Fibroblast of pulmonary artery (primary cell): ENCODE data around the gene PTPRM.

Source experiments
- DNase-seq: peaks from one replicate; pipeline ENCODE4 v3.0.0-alpha.2; 2010; ENCODE audit warnings: low read depth
- H3K4me3 ChIP-seq: replicated peaks from 2 replicates; pipeline ENCODE4 v1.5.1; 2011; ENCODE audit warnings: low read depth, mild to moderate bottlenecking, control low read depth, low read length, moderate library complexity
- TF ChIP-seq, protein P1 (sequence below): IDR thresholded peaks from 2 replicates; pipeline ENCODE4 v1.5.1; 2011; ENCODE audit warnings: mild to moderate bottlenecking, control low read depth, low read length, inconsistent platforms; ENCODE audit errors: missing control alignments

PTPRM gene

DNA sequence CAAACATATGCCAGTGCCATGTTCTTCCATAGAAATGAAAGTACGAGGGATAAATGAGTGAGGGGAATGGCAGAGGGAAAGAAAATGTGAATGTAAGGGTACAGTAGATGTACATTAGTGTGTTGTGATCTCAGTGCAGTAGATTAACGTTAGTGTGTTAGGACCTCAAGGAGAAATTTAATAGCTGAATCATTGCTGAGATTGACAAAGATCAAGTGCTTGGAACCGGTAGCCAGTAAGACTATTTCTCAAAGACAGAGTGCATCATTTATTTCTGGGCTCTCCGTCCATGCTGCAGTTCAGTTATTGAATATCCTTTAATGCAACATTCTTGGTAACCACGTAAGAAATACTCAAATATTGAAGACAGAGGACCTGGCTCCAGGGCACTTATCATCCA lies 246.0 kb downstream of the PTPRM start:
- TF ChIP-seq, protein P1, sequence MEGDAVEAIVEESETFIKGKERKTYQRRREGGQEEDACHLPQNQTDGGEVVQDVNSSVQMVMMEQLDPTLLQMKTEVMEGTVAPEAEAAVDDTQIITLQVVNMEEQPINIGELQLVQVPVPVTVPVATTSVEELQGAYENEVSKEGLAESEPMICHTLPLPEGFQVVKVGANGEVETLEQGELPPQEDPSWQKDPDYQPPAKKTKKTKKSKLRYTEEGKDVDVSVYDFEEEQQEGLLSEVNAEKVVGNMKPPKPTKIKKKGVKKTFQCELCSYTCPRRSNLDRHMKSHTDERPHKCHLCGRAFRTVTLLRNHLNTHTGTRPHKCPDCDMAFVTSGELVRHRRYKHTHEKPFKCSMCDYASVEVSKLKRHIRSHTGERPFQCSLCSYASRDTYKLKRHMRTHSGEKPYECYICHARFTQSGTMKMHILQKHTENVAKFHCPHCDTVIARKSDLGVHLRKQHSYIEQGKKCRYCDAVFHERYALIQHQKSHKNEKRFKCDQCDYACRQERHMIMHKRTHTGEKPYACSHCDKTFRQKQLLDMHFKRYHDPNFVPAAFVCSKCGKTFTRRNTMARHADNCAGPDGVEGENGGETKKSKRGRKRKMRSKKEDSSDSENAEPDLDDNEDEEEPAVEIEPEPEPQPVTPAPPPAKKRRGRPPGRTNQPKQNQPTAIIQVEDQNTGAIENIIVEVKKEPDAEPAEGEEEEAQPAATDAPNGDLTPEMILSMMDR = no peak
- no peak for DNase-seq
- no peak overlapping the region for H3K4me3 ChIP-seq

DNA sequence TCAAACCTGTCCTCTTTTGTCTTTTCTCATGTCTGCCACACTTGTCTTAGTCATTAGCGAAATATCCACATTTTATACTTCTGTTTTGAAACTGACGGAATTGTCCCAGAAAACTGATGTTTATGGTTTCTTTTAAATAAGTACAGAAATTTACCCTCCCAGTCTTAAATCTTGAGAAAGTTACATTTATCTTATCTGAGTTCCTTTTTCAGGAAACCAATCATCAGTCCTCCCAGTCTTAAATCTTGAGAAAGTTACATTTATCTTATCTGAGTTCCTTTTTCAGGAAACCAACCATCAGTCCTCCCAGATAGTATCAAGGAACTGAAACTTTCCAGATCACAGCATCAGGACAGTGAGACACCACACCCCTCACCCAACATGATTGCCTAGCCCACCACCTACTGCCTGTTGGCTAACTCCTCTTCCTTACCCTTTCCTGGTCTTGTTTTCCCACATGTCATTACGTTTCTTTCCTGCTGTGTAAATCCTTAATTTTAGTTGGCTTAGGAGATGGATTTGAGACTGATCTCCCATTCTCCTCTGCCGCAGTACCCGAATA lies 247.7 kb downstream of the PTPRM start:
- no peak overlapping the region for H3K4me3 ChIP-seq
- TF ChIP-seq, protein P1 = no peak
- DNase-seq = peak; percentile 18

DNA sequence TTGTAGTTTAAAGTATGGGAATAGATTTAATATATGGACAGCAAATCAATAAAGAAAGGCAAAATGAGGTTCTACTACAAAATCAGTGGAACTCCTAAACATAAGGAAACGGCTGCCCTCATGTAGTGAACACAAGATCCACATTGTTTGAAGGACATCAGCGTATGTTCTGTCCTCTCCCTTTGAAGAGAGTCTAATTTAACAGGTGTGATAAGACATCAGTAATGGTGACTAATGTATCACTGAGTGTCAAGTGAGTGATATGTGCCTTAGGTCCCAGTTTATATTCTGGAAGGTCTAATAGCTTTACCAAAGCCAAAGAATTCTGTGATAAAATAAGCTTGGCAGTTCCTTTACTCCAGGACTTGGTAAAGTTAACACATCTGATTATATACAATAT lies 248.7 kb downstream of the PTPRM start:
- no peak overlapping the region for H3K4me3 ChIP-seq
- DNase-seq = no peak
- TF ChIP-seq, protein P1 = no peak

DNA sequence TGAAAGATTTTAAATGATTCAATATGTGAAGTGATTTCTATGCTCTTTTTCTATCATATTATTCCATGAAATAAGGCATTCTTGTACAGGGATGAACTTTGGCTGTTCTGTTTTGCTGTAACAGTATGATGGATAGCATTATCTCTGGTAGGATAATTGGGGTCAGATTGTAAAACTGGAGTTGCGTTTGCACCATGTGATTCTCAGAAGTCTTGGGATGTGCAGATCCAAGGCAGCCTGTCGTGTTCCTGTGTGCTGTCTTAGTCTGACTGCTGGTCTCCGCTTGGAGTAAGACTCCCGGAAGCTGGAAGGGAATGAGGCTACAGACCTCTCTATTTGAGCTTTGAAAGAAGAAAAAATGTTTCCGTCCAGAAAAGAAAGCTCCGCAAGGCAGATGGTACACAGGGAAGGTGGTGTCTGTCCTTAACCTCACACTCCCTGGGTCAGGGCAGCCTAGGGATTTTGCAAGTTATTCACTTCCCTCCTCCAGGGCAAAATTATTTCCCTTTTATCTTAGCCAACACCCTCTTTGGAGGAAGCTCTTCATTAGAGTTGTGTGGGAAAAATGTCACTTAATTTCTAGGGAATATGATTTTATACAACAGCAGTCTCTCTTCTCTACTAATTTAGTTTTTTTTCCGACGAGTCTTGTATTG lies 250.6 kb downstream of the PTPRM start:
- H3K4me3 ChIP-seq = no peak overlapping the region
- TF ChIP-seq, protein P1 = no peak
- DNase-seq = no peak

DNA sequence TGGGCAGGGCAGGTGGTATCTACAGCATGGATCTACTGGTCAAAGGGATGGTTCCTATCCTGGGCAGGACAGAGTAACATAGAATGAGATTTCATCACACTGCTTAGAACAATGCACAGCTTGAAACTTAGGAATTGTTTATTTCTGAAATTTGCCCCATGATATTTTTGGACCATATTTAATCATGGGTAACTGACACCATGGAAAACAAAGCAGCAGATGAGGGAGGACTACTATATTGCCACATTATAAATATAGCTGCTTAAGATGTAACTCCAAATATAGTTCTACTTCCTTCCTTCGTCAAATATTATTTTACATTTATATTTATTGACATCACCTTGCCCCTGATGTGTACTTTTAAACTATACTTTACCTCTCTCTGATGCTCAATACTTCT lies 254.7 kb downstream of the PTPRM start:
- TF ChIP-seq, protein P1 = no peak
- no peak overlapping the region for H3K4me3 ChIP-seq
- peak; percentile 19 for DNase-seq

DNA sequence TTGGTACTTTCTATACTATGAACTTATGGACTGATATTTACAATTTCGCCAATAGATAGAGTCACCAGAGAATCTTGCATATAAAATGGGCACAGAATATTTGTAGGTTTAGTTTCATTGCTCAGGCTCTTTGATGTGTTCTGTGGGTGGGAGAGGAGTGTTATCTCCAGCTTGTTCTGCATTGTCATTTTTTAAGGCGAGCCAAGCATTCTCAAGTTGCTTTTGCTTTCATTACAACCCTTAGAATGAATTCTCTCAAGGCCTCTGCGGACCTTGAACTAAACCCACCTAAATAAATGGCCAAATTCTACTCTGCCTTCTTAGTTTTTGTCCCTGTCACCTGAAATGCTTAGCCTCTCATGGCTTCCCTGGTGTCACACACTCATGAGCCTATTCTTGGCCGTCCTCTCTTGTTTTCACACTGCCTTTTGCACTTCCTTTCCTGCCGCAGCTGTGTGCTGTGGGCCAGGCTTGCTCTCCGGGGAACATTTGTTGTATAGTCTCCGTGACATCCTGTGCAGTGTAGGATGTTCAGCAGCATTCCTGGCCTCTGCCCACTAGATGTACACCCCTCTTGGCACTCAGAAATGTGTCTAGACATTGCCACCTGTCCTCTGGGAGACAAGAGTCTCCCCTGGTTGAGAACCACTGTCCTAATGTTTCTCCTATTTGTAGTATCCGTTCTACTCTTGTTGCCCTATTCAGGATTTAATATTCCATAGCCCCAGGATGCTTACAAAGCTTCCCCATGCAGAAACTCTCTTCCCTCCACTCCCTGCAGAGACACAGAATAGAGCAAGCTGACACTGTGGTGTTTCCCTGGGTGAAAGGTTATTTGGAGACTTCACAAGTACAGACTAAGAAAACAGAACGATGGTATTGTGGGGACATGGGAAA lies 255.6 kb downstream of the PTPRM start:
- H3K4me3 ChIP-seq = no peak overlapping the region
- TF ChIP-seq, protein P1 = no peak
- peak; percentile 17 for DNase-seq
